Endothelial cell (in vitro differentiated cells): Measurements from ENCODE around the gene RANBP17. TPM values are rescaled to one million over a fixed set of nuclear protein-coding genes. Genes with fewer than 3 reads are reported as not detected.
"Not testable (repeated sequence)": the region's sequence is repeated elsewhere in the genome, so short reads cannot be mapped to it uniquely, and the experiment has no call there.

Source experiments
- DNase-seq: peaks from one replicate; pipeline ENCODE4 v3.0.0; 2021; ENCODE audit warnings: low spot score
- H3K27ac Mint-ChIP-seq: one replicate; pipeline ENCODE4 v1.8.0; 2021; ENCODE audit warnings: mixed read lengths, inconsistent platforms; ENCODE audit not compliant: unreplicated experiment
- H3K27me3 Mint-ChIP-seq: one replicate; pipeline ENCODE4 v1.8.0; 2021; ENCODE audit warnings: mild to moderate bottlenecking, moderate library complexity, mixed read lengths, inconsistent platforms; ENCODE audit not compliant: unreplicated experiment
- H3K36me3 Mint-ChIP-seq: one replicate; pipeline ENCODE4 v1.8.0; 2021; ENCODE audit warnings: mild to moderate bottlenecking, low read depth, mixed read lengths, inconsistent platforms; ENCODE audit not compliant: unreplicated experiment
- H3K4me1 Mint-ChIP-seq: one replicate; pipeline ENCODE4 v1.8.0; 2021; ENCODE audit warnings: mild to moderate bottlenecking, mixed read lengths, inconsistent platforms; ENCODE audit not compliant: unreplicated experiment
- H3K4me3 Mint-ChIP-seq: one replicate; pipeline ENCODE4 v1.8.0; 2021; ENCODE audit warnings: mild to moderate bottlenecking, mixed read lengths, inconsistent platforms; ENCODE audit not compliant: unreplicated experiment
- H3K9me3 Mint-ChIP-seq: one replicate; pipeline ENCODE4 v1.8.0; 2021; ENCODE audit warnings: mixed read lengths, inconsistent platforms; ENCODE audit not compliant: unreplicated experiment
- CTCF ChIP-seq: fragments of 200-600 bp; sonication (generic); IDR thresholded peaks from one replicate; pipeline ENCODE4 v1.5.0; 2021; ENCODE audit warnings: antibody characterized with exemption; ENCODE audit not compliant: unreplicated experiment
- total RNA-seq: library from RNA; stranded (reverse); fragmentation: NEBNext Ultra II Directional; extraction: Animal tissue kit (Norgen Biotek cat#: 25700); gene quantifications from one replicate; pipeline ENCODE4 v1.2.1, GENCODE V29; 2021; ENCODE audit not compliant: unreplicated experiment

RANBP17 gene
- total RNA-seq, 1 donor from 2014 or later: 22.7 TPM

- no peak for DNase-seq
- Mint-ChIP-seq H3K9me3 (peaks cover 6% of the 10 kb centered on the region), H3K27ac (no peak overlapping the region), H3K36me3 (peaks cover 2% of the 10 kb centered on the region), H3K27me3 (no peaks in the 10 kb centered on the region), H3K4me1 (no peaks in the 10 kb centered on the region), H3K4me3 (no peak overlapping the region)
- TF ChIP-seq CTCF: no peak
Observed at GRCh38 chr5:170821257-170821800, 40.5 kb upstream of the RANBP17 start.

- Mint-ChIP-seq H3K4me3 (no peak overlapping the region), H3K9me3 (peaks cover 6% of the 10 kb centered on the region), H3K27me3 (no peaks in the 10 kb centered on the region), H3K4me1 (no peaks in the 10 kb centered on the region), H3K27ac (no peak overlapping the region), H3K36me3 (peaks cover 5% of the 10 kb centered on the region)
- DNase-seq: no peak
- TF ChIP-seq CTCF: no peak
Observed at GRCh38 chr5:170826117-170826516, 35.7 kb upstream of the RANBP17 start.

- Mint-ChIP-seq H3K27me3 (peaks cover 1% of the 10 kb centered on the region), H3K4me1 (no peaks in the 10 kb centered on the region), H3K36me3 (no peaks in the 10 kb centered on the region), H3K4me3 (no peak overlapping the region), H3K9me3 (no peaks in the 10 kb centered on the region), H3K27ac (no peak overlapping the region)
- no peak for DNase-seq
- TF ChIP-seq CTCF: no peak
Observed at GRCh38 chr5:170832241-170832640, 29.6 kb upstream of the RANBP17 start.

GRCh38 chr5:170833981-170834380 lies 27.8 kb upstream of the RANBP17 start:
- H3K27me3 Mint-ChIP-seq, H3K27ac Mint-ChIP-seq, H3K9me3 Mint-ChIP-seq, H3K36me3 Mint-ChIP-seq, DNase-seq, H3K4me3 Mint-ChIP-seq, H3K4me1 Mint-ChIP-seq: not testable (repeated sequence)

GRCh38 chr5:170836226-170836625 lies 25.6 kb upstream of the RANBP17 start:
- Mint-ChIP-seq H3K4me3 (no peak overlapping the region), H3K36me3 (no peaks in the 10 kb centered on the region), H3K27me3 (peaks cover 1% of the 10 kb centered on the region), H3K27ac (no peak overlapping the region), H3K4me1 (peaks cover 2% of the 10 kb centered on the region), H3K9me3 (no peaks in the 10 kb centered on the region)
- no peak for TF ChIP-seq CTCF
- DNase-seq: no peak
